NB4 (cell line): ENCODE data around the gene LPP.

ENCODE experiments used
- CTCF ChIP-seq: IDR thresholded peaks from one replicate; pipeline ENCODE4 v1.5.1; 2012; ENCODE audit warnings: low read depth, low read length
- MAX ChIP-seq: IDR thresholded peaks from 2 replicates; pipeline ENCODE4 v1.6.1; 2011; ENCODE audit warnings: low read depth, low read length

GRCh38 chr3:188319569-188319968 lies 165.6 kb downstream of the LPP start:
- TF ChIP-seq CTCF (no peak), MAX (no peak)
